RWPE2 (cell line): ENCODE data around the gene PRRX2.
"Not testable (repeated sequence)": the region's sequence is repeated elsewhere in the genome, so short reads cannot be mapped to it uniquely, and the experiment has no call there.

Experiments used
- ATAC-seq: fragments of 200-7000 bp; cut with Tn5 transposase; 3 replicates; pipeline ENCODE4 v1.9.1; 2021; ENCODE audit warnings: low read depth
- DNase-seq: peaks from one replicate; pipeline ENCODE4 v3.0.0-alpha.2; 2020; ENCODE audit warnings: low spot score
- H3K27ac ChIP-seq: fragments of 450-650 bp; 2 replicates; pipeline ENCODE4 v1.5.1; 2017; ENCODE audit warnings: mild to moderate bottlenecking; ENCODE audit not compliant: poor library complexity, severe bottlenecking
- H3K27me3 ChIP-seq: fragments of 250-450 bp; sonication (Bioruptor Pico); 2 replicates; pipeline ENCODE4 v1.5.1; 2021; ENCODE audit warnings: mild to moderate bottlenecking, moderate library complexity; ENCODE audit not compliant: insufficient read depth, poor library complexity, severe bottlenecking
- H3K36me3 ChIP-seq: fragments of 250-450 bp; sonication (Bioruptor Pico); 2 replicates; pipeline ENCODE4 v1.5.1; 2020; ENCODE audit warnings: low read depth, mild to moderate bottlenecking, moderate library complexity
- H3K4me1 ChIP-seq: fragments of 250-450 bp; sonication (Bioruptor Pico); 2 replicates; pipeline ENCODE4 v1.5.1; 2021; ENCODE audit warnings: mild to moderate bottlenecking, moderate library complexity; ENCODE audit not compliant: insufficient read depth, poor library complexity, severe bottlenecking
- H3K4me3 ChIP-seq: fragments of 250-450 bp; sonication (Bioruptor Pico); 2 replicates; pipeline ENCODE4 v1.5.1; 2021; ENCODE audit warnings: mild to moderate bottlenecking, moderate library complexity; ENCODE audit not compliant: severe bottlenecking
- H3K9me3 ChIP-seq: fragments of 250-450 bp; sonication (Bioruptor Pico); 2 replicates; pipeline ENCODE4 v1.5.1; 2021; ENCODE audit warnings: mild to moderate bottlenecking, moderate library complexity; ENCODE audit not compliant: severe bottlenecking
- CTCF ChIP-seq: fragments of 450-650 bp; IDR thresholded peaks from one replicate; pipeline ENCODE4 v1.5.1; 2017; ENCODE audit warnings: mild to moderate bottlenecking, moderate library complexity; ENCODE audit not compliant: poor library complexity, severe bottlenecking

PRRX2 gene

GRCh38 chr9:129740666-129741464 lies 75.4 kb downstream of the PRRX2 start:
- TF ChIP-seq CTCF: no peak
- ATAC-seq (no peak), DNase-seq (no peak)
- no peaks in the 10 kb centered on the region; the same call in 1 of the 2 replicates for H3K36me3 ChIP-seq
- no peaks in the 10 kb centered on the region for H3K4me1 ChIP-seq
- no peak overlapping the region for H3K4me3 ChIP-seq
- no peaks in the 10 kb centered on the region for H3K27me3 ChIP-seq
- no peak overlapping the region for H3K27ac ChIP-seq
- no peaks in the 10 kb centered on the region for H3K9me3 ChIP-seq

- TF ChIP-seq CTCF: no peak
- no peak for ATAC-seq
- Histone ChIP-seq H3K27ac (no peak overlapping the region), H3K4me1 (peaks cover 15% of the 10 kb centered on the region), H3K4me3 (no peak overlapping the region), H3K27me3 (no peaks in the 10 kb centered on the region), H3K36me3 (no peaks in the 10 kb centered on the region; the same call in 1 of the 2 replicates), H3K9me3 (no peaks in the 10 kb centered on the region)
- no peak for DNase-seq
Measured at GRCh38 chr9:129745200-129745599, 79.8 kb downstream of the PRRX2 start.

- no peaks in the 10 kb centered on the region; the same call in 1 of the 2 replicates for H3K36me3 ChIP-seq
- ATAC-seq: no peak
Measured at GRCh38 chr9:129746092-129746777, 80.8 kb downstream of the PRRX2 start.

GRCh38 chr9:129748249-129748648 lies 82.8 kb downstream of the PRRX2 start:
- H3K27me3 ChIP-seq: no peaks in the 10 kb centered on the region
- H3K4me1 ChIP-seq: peaks cover 40% of the 10 kb centered on the region
- peak overlapping the region; percentile 74 for H3K27ac ChIP-seq
- no peak for TF ChIP-seq CTCF
- H3K36me3 ChIP-seq: no peaks in the 10 kb centered on the region; the same call in 1 of the 2 replicates
- no peaks in the 10 kb centered on the region for H3K9me3 ChIP-seq
- DNase-seq (no peak), ATAC-seq (no peak)
- H3K4me3 ChIP-seq: no peak overlapping the region

More at GRCh38 chr9:129746092-129746777, 80.8 kb downstream of the PRRX2 start:
- H3K9me3 ChIP-seq: no peaks in the 10 kb centered on the region
- no peak overlapping the region for H3K4me3 ChIP-seq
- no peak for TF ChIP-seq CTCF
- DNase-seq: no peak
- H3K27me3 ChIP-seq: no peaks in the 10 kb centered on the region
- no peak overlapping the region for H3K27ac ChIP-seq
- peaks cover 26% of the 10 kb centered on the region for H3K4me1 ChIP-seq

GRCh38 chr9:129749052-129749451 lies 83.6 kb downstream of the PRRX2 start:
- not testable (repeated sequence) for H3K9me3 ChIP-seq, ATAC-seq, H3K27me3 ChIP-seq, DNase-seq, H3K36me3 ChIP-seq, H3K4me3 ChIP-seq
- Histone ChIP-seq H3K4me1 (peaks cover 40% of the 10 kb centered on the region), H3K27ac (peak overlapping the region; percentile 74)
